T-cell (primary cell): ENCODE results near the gene FRMD3. TPM values are rescaled to one million over a fixed set of nuclear protein-coding genes. Genes with fewer than 3 reads are reported as not detected.

Experiments
- ATAC-seq, 4 experiments: fragments of 200-7000 bp in 3 of 4; fragments of 150-1000 bp in 1 of 4; cut with Tn5 transposase; replicated peaks in 1 of 4; 1 replicate in 3 of 4; 2 replicates in 1 of 4; pipeline ENCODE4 v1.10.0; 2021; ENCODE audit warnings: moderate library complexity in 3 of 4, mild to moderate bottlenecking in 2 of 4, moderate number of reproducible peaks in 1 of 4
- CTCF ChIA-PET, 2 donors: fragments of 300-600 bp; sonication (Branson Sonifier 250); formaldehyde crosslinking; loops; one replicate each; lab custom pipeline; 2022; ENCODE audit warnings: antibody characterized with exemption in 2 of 2; lab: Charles Lee
- POLR2A ChIA-PET, 2 donors: fragments of 300-600 bp; sonication (Branson Sonifier 250); formaldehyde crosslinking; loops; one replicate each; lab custom pipeline; 2022; ENCODE audit warnings: antibody characterized with exemption in 2 of 2; lab: Charles Lee
- DNase-seq, 35 experiments: peaks; one replicate each; pipeline versions ENCODE4 v3.0.0 to v3.0.0-alpha.2; 2013 to 2023
- H3K27ac ChIP-seq: one replicate; pipeline ENCODE4 v1.5.1; 2013; ENCODE audit warnings: low read length
- H3K27me3 ChIP-seq, 2 experiments: replicated peaks in 1 of 2; 1 replicate in 1 of 2; 2 replicates in 1 of 2; pipeline versions ENCODE4 v1.6.1 to v1.7.0; 2013; ENCODE audit warnings: low read length in 1 of 2, mixed read lengths in 1 of 2; ENCODE audit not compliant: control insufficient read depth in 2 of 2, insufficient read depth in 2 of 2; ENCODE audit errors: extremely low read depth in 1 of 2
- H3K36me3 ChIP-seq, 2 donors: 1 replicate in 1 of 2; 2 replicates in 1 of 2; pipeline versions ENCODE4 v1.6.1 to v1.7.0; 2013; ENCODE audit warnings: low read length in 1 of 2; ENCODE audit not compliant: control insufficient read depth in 2 of 2, insufficient read depth in 1 of 2; ENCODE audit errors: extremely low read depth in 1 of 2
- H3K4me1 ChIP-seq, 2 experiments: 1 replicate in 1 of 2; 2 replicates in 1 of 2; pipeline versions ENCODE4 v1.6.1 to v1.7.0; 2013; ENCODE audit warnings: low read length in 2 of 2, mixed read lengths in 1 of 2; ENCODE audit not compliant: insufficient read depth in 2 of 2, control insufficient read depth in 1 of 2; ENCODE audit errors: extremely low read depth in 1 of 2
- H3K4me3 ChIP-seq, 2 donors: 1 replicate in 1 of 2; 2 replicates in 1 of 2; pipeline versions ENCODE4 v1.5.1 to v1.7.0; 2013; ENCODE audit warnings: mild to moderate bottlenecking in 2 of 2, low read length in 1 of 2, moderate library complexity in 1 of 2; ENCODE audit not compliant: control insufficient read depth in 1 of 2; ENCODE audit errors: extremely low read depth in 1 of 2
- H3K9me3 ChIP-seq: 2 replicates; pipeline ENCODE4 v1.7.0; 2013
- H3K27ac Mint-ChIP-seq, 2 donors: one replicate each; pipeline ENCODE4 v1.8.0; 2020 to 2021; ENCODE audit warnings: mild to moderate bottlenecking in 2 of 2, mixed read lengths in 2 of 2
- H3K27me3 Mint-ChIP-seq, 2 donors: one replicate each; pipeline ENCODE4 v1.8.0; 2021 to 2022; ENCODE audit warnings: mixed read lengths in 2 of 2
- H3K36me3 Mint-ChIP-seq: one replicate; pipeline ENCODE4 v1.8.0; 2021; ENCODE audit warnings: mixed read lengths
- H3K4me1 Mint-ChIP-seq, 3 donors: one replicate each; pipeline ENCODE4 v1.8.0; 2020 to 2022; ENCODE audit warnings: mixed read lengths in 3 of 3, mild to moderate bottlenecking in 1 of 3
- H3K4me3 Mint-ChIP-seq, 3 donors: one replicate each; pipeline ENCODE4 v1.8.0; 2020 to 2022; ENCODE audit warnings: mild to moderate bottlenecking in 3 of 3, mixed read lengths in 3 of 3, moderate library complexity in 3 of 3
- H3K9me3 Mint-ChIP-seq, 3 donors: one replicate each; pipeline ENCODE4 v1.8.0; 2020 to 2022; ENCODE audit warnings: mixed read lengths in 3 of 3
- WGBS: methylation state at CpG from one replicate; pipeline ENCODE4 v1.1.5; 2013; ENCODE audit warnings: missing lambda C conversion rate; ENCODE audit not compliant: insufficient coverage; 5-methylcytosine and 5-hydroxymethylcytosine counted together
- total RNA-seq, 35 experiments: library from RNA in 6 of 35; stranded (reverse) in 6 of 35; fragments of 120-200 nt in 1 of 35; gene quantifications; one replicate each; pipeline versions ENCODE4 v1.2.1 to v1.2.4 and lab custom pipeline; 2013 to 2026

FRMD3 gene
- total RNA-seq, 5 donors from 2014 or later (not counting 1 experiment from before 2014, with no cell fraction given) = 0.35 to 1.2 (median 0.55) TPM

DNA sequence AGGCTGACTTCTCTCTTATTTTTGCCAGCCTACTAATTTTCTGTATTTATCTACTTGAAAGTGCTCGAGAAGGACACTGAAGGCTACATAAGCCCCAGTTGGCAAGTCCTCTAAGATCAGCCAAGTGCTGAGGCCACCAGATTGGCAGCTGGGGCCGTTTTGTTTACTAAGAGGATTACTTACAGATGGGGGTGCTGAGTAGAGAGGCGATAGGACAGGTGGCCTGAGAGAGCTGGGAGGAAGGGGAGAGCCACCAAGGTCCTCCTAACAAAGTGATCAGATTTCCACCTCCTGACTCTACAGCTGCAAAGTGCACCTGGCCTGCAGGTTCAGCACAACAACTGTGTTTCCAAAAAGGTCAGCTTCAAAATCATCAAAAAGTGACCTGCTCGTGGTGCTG, 32.9 kb downstream of the FRMD3 start:
- H3K4me1 Mint-ChIP-seq = peaks cover 9 to 12% (median 10%) of the 10 kb centered on the region in 3 donors
- peaks cover 4% of the 10 kb centered on the region for H3K36me3 Mint-ChIP-seq
- DNase-seq (no peak), ATAC-seq (no peak)
- Histone ChIP-seq H3K9me3 (no peaks in the 10 kb centered on the region), H3K36me3 (no peaks in the 10 kb centered on the region), H3K4me3 (no peak overlapping the region), H3K27ac (no peak overlapping the region), H3K27me3 (no peaks in the 10 kb centered on the region), H3K4me1 (peaks cover 0 to 7% of the 10 kb centered on the region in 2 experiments)
- H3K27me3 Mint-ChIP-seq = no peaks in the 10 kb centered on the region
- POLR2A ChIA-PET = no interaction called here
- H3K4me3 Mint-ChIP-seq = no peak overlapping the region
- 57% methylated on average over 1 of the region's 4 CpGs for WGBS
- CTCF ChIA-PET = interaction anchor here in 1 of 2 donors (1.3 kb wide), 1 partner anchor 38 kb away, joined by 3 read pairs; no protein-coding TSS in a partner anchor
- no peak overlapping the region for H3K27ac Mint-ChIP-seq
- no peaks in the 10 kb centered on the region for H3K9me3 Mint-ChIP-seq

DNA sequence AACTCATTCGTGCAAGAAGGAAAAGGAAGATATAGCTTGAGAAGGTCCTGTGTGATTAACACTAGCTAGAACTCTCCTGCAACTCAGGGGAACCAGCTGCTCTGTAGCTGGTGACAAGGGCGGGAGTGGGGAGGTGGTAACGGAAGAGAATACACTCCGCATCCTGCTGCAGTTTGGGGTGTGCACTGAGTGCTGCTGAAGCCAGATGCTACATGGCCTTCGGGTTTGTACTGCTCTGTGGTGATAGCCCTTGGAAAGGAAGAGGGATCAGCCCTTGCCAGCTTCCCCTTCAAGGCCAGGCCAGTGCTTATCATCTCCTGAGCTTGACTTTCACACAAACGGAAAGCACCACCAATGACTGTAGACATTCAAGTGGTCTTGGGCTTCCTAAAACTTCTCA, 34.3 kb downstream of the FRMD3 start:
- no peak overlapping the region for H3K4me3 ChIP-seq
- H3K36me3 ChIP-seq = no peaks in the 10 kb centered on the region
- peaks cover 4% of the 10 kb centered on the region for H3K36me3 Mint-ChIP-seq
- no peaks in the 10 kb centered on the region for H3K27me3 ChIP-seq
- H3K27ac Mint-ChIP-seq = no peak overlapping the region
- H3K9me3 Mint-ChIP-seq = no peaks in the 10 kb centered on the region
- H3K4me1 Mint-ChIP-seq = peaks cover 9 to 12% (median 10%) of the 10 kb centered on the region in 3 donors
- CTCF ChIA-PET = no interaction called here
- no peaks in the 10 kb centered on the region for H3K27me3 Mint-ChIP-seq
- H3K4me3 Mint-ChIP-seq = no peak overlapping the region
- WGBS = 88% methylated on average over 5 of the region's 6 CpGs
- H3K9me3 ChIP-seq = no peaks in the 10 kb centered on the region
- peaks cover 0 to 7% of the 10 kb centered on the region in 2 experiments for H3K4me1 ChIP-seq
- POLR2A ChIA-PET = no interaction called here
- no peak for ATAC-seq
- no peak for DNase-seq
- no peak overlapping the region for H3K27ac ChIP-seq

DNA sequence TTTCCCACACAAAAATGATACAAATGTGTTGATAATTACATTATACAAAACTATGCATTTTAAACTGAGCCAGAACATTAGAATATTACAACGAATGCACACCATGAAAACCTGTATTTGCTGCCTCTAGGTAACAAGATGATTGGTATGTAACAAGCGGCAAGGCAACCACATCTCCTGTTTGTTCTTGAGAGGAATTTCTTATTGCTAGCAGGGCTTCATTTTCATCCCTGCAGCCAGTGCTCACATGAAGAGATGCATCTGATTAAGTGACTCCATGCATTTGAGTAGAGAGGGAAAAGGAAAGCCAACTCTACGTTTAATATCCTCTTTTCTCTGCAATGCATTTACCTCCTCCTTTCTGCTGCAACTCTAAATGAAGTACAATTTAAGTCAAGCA, 36.6 kb downstream of the FRMD3 start:
- Mint-ChIP-seq H3K36me3 (peaks cover 4% of the 10 kb centered on the region), H3K4me1 (no peaks in the 10 kb centered on the region), H3K27me3 (no peaks in the 10 kb centered on the region), H3K9me3 (no peaks in the 10 kb centered on the region), H3K4me3 (no peak overlapping the region), H3K27ac (no peak overlapping the region)
- no peaks in the 10 kb centered on the region for H3K36me3 ChIP-seq
- no peak overlapping the region for H3K27ac ChIP-seq
- H3K4me1 ChIP-seq = no peaks in the 10 kb centered on the region
- ATAC-seq (no peak), DNase-seq (no peak)
- CTCF ChIA-PET = no interaction called here
- WGBS = 83% methylated on average over 1 of the region's 3 CpGs
- no peak overlapping the region for H3K4me3 ChIP-seq
- H3K27me3 ChIP-seq = no peaks in the 10 kb centered on the region
- H3K9me3 ChIP-seq = no peaks in the 10 kb centered on the region
- POLR2A ChIA-PET = no interaction called here

DNA sequence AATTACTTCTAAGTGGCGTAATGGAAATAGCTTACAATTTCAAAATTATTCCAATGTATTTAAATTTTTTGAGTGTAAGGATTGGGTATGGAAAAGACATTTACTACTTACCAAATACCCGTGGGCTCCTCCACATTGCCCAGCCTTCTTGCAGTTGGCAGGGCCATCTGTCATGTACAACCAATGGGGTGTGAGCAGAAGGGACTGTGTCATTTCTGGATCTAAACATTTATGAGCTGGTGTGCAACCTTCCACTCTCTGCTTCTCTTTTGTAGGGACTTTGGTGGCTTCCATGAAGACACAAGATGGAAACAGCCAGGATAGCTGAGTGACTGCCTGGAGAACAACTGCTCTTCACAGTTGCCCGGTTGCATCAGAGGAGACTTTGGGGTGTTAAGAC, 40.8 kb downstream of the FRMD3 start:
- CTCF ChIA-PET = no interaction called here

DNA sequence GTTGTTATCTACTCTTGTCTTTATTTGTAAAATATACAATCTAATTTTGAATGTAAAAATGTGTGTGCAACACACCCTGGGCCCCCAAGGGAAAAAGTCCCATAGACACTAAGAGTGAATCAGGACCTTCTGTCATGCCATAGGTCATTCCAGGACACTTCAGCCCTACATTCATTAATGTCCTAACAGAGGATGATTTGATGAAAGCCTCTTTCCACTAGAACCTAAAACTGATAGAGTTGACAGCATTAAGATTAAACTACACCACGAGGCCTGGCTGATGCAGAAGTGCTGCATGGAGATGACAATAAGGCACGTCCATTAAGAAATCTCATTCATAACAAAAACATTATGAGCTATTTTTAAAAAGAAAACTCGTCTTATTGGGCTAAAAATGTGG, 46.2 kb downstream of the FRMD3 start:
- Mint-ChIP-seq H3K27ac (no peak overlapping the region), H3K36me3 (peaks cover 3% of the 10 kb centered on the region), H3K27me3 (no peaks in the 10 kb centered on the region), H3K4me1 (no peaks in the 10 kb centered on the region), H3K9me3 (peaks cover 0 to 5% (median 4%) of the 10 kb centered on the region in 3 donors), H3K4me3 (no peak overlapping the region)
- H3K4me3 ChIP-seq = no peak overlapping the region
- H3K9me3 ChIP-seq = no peaks in the 10 kb centered on the region
- H3K27ac ChIP-seq = no peak overlapping the region
- DNase-seq (no peak), ATAC-seq (no peak)
- H3K27me3 ChIP-seq = peaks cover 0 to 4% of the 10 kb centered on the region in 2 experiments
- ChIA-PET CTCF (no interaction called here), POLR2A (no interaction called here)
- H3K4me1 ChIP-seq = no peaks in the 10 kb centered on the region
- WGBS = no CpG with 5 or more reads among the region's 3 CpGs
- no peaks in the 10 kb centered on the region for H3K36me3 ChIP-seq

More for the DNA sequence above, 40.8 kb downstream of the FRMD3 start:
- no peak overlapping the region for H3K4me3 Mint-ChIP-seq
- POLR2A ChIA-PET = no interaction called here
- ATAC-seq = no peak
- Histone ChIP-seq H3K4me1 (no peaks in the 10 kb centered on the region), H3K4me3 (no peak overlapping the region), H3K27me3 (peaks cover 0 to 3% of the 10 kb centered on the region in 2 experiments), H3K36me3 (no peaks in the 10 kb centered on the region), H3K27ac (no peak overlapping the region), H3K9me3 (no peaks in the 10 kb centered on the region)
- H3K36me3 Mint-ChIP-seq = peaks cover 3% of the 10 kb centered on the region
- H3K9me3 Mint-ChIP-seq = no peaks in the 10 kb centered on the region
- no peaks in the 10 kb centered on the region for H3K27me3 Mint-ChIP-seq
- H3K4me1 Mint-ChIP-seq = no peaks in the 10 kb centered on the region
- whole genome bisulfite sequencing = no CpG with 5 or more reads among the region's 3 CpGs
- no peak for DNase-seq
- H3K27ac Mint-ChIP-seq = no peak overlapping the region

DNA sequence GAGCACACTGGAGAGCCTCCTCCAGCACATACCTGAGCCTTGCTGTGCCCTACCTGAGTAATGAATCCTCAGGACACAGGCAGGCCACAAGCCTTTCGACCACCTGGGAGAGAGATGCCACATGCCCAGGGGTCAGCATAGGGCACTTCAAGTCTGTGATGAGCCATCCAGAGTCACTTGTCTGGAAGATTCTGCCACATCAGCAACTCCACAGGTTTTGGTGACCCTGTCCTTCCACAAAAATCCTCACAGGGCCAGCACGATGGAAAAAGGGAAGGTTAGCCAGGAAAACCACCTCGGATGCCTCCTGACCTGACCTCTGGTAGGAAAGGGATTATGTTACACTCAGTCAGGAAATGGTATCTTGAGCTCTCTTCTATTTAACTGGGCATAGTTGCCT, 46.8 kb downstream of the FRMD3 start:
- Mint-ChIP-seq H3K4me3 (no peak overlapping the region), H3K4me1 (no peaks in the 10 kb centered on the region), H3K27ac (no peak overlapping the region), H3K9me3 (peaks cover 0 to 5% (median 4%) of the 10 kb centered on the region in 3 donors), H3K27me3 (no peaks in the 10 kb centered on the region), H3K36me3 (peaks cover 3% of the 10 kb centered on the region)
- POLR2A ChIA-PET = no interaction called here
- H3K27ac ChIP-seq = no peak overlapping the region
- H3K4me1 ChIP-seq = no peaks in the 10 kb centered on the region
- H3K27me3 ChIP-seq = peaks cover 0 to 4% of the 10 kb centered on the region in 2 experiments
- H3K36me3 ChIP-seq = no peaks in the 10 kb centered on the region
- 64% methylated on average over 1 of the region's 3 CpGs for WGBS
- no peak overlapping the region for H3K4me3 ChIP-seq
- ATAC-seq (no peak), DNase-seq (no peak)
- no peaks in the 10 kb centered on the region for H3K9me3 ChIP-seq
- CTCF ChIA-PET = no interaction called here

DNA sequence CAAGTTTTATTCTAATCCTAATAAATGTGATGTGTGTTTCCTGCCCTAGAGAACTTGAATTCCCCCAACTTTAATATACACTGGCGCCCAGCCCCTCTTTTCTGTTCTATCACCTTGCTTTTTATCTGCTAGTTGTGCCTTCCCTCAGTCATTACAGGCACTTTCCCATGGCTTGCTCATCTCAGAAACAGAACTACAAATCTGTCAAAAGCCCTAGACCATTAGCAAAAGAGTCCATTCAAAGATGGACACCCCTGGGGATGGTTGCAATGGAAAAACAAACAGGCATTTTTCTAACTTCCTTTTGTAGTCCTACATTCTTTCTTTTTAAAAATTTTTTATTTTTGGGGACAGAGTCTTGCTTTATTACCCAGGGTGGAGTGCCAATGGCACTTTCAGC, 48.2 kb downstream of the FRMD3 start:
- no peak overlapping the region for H3K27ac Mint-ChIP-seq
- H3K4me3 ChIP-seq = no peak overlapping the region
- ATAC-seq (no peak), DNase-seq (no peak)
- H3K27me3 Mint-ChIP-seq = no peaks in the 10 kb centered on the region
- H3K36me3 ChIP-seq = no peaks in the 10 kb centered on the region
- H3K9me3 Mint-ChIP-seq = peaks cover 0 to 5% (median 4%) of the 10 kb centered on the region in 3 donors
- 80% methylated on average over 1 of the region's 1 CpG for WGBS
- no peaks in the 10 kb centered on the region for H3K4me1 ChIP-seq
- H3K9me3 ChIP-seq = no peaks in the 10 kb centered on the region
- no peaks in the 10 kb centered on the region for H3K4me1 Mint-ChIP-seq
- no peak overlapping the region for H3K27ac ChIP-seq
- POLR2A ChIA-PET = no interaction called here
- H3K4me3 Mint-ChIP-seq = no peak overlapping the region
- H3K36me3 Mint-ChIP-seq = peaks cover 3% of the 10 kb centered on the region
- H3K27me3 ChIP-seq = peaks cover 0 to 4% of the 10 kb centered on the region in 2 experiments
- CTCF ChIA-PET = no interaction called here
